Keratinocyte (primary cell): ENCODE results near the gene EHBP1. TPM values are rescaled to one million over a fixed set of nuclear protein-coding genes. Genes with fewer than 3 reads are reported as not detected.

Source experiments
- DNase-seq: peaks from one replicate; pipeline ENCODE4 v3.0.0-alpha.2; 2011; ENCODE audit warnings: low read depth, missing footprints, low spot score
- FAIRE-seq: peaks from 2 replicates; lab custom pipeline; 2011; peaks lifted over from hg19 to GRCh38; lab: Jason Lieb, UNC
- H2AFZ ChIP-seq: 2 replicates; pipeline ENCODE4 v1.6.0; 2012; ENCODE audit warnings: low read length, control low read depth, inconsistent platforms; ENCODE audit not compliant: control insufficient read depth
- H3K27ac ChIP-seq: 2 replicates; pipeline ENCODE4 v1.5.1; 2011; ENCODE audit warnings: low read length; ENCODE audit not compliant: control insufficient read depth, insufficient read depth
- H3K27me3 ChIP-seq: 3 replicates; pipeline ENCODE4 v1.6.0; 2011; ENCODE audit warnings: low read length; ENCODE audit not compliant: control insufficient read depth, insufficient read depth; ENCODE audit errors: extremely low read depth
- H3K36me3 ChIP-seq, 2 experiments: 2 replicates in 1 of 2; 3 replicates in 1 of 2; pipeline ENCODE4 v1.5.1; 2011; ENCODE audit warnings: low read length in 2 of 2, mild to moderate bottlenecking in 1 of 2; ENCODE audit not compliant: control insufficient read depth in 2 of 2, insufficient read depth in 2 of 2; ENCODE audit errors: extremely low read depth in 1 of 2
- H3K4me1 ChIP-seq: 3 replicates; pipeline ENCODE4 v1.5.1; 2011; ENCODE audit warnings: low read length; ENCODE audit not compliant: control insufficient read depth, insufficient read depth; ENCODE audit errors: extremely low read depth
- H3K4me2 ChIP-seq: 3 replicates; pipeline ENCODE4 v1.6.0; 2011; ENCODE audit warnings: low read depth, low read length; ENCODE audit not compliant: control insufficient read depth, insufficient read depth; ENCODE audit errors: extremely low read depth
- H3K4me3 ChIP-seq, 3 experiments: fragments of 200-600 bp in 1 of 3; sonication (generic) in 1 of 3; 2 replicates in 2 of 3; 3 replicates in 1 of 3; pipeline ENCODE4 v1.5.1; 2011 to 2016; ENCODE audit warnings: low read length in 3 of 3, mild to moderate bottlenecking in 3 of 3, control low read depth in 2 of 3, inconsistent platforms in 1 of 3, low read depth in 1 of 3, mixed read lengths in 1 of 3, mixed run types in 1 of 3, moderate library complexity in 1 of 3; ENCODE audit not compliant: control insufficient read depth in 2 of 3, insufficient read depth in 2 of 3; ENCODE audit errors: extremely low read depth in 1 of 3
- H3K79me2 ChIP-seq: 2 replicates; pipeline ENCODE4 v1.6.0; 2012; ENCODE audit warnings: low read length; ENCODE audit not compliant: control insufficient read depth, insufficient read depth
- H3K9ac ChIP-seq: 3 replicates; pipeline ENCODE4 v1.6.0; 2011; ENCODE audit warnings: low read length; ENCODE audit not compliant: control insufficient read depth, insufficient read depth; ENCODE audit errors: extremely low read depth
- H3K9me1 ChIP-seq: 3 replicates; pipeline ENCODE4 v1.6.0; 2011; ENCODE audit warnings: low read length; ENCODE audit not compliant: control insufficient read depth, insufficient read depth; ENCODE audit errors: extremely low read depth
- H3K9me3 ChIP-seq: 2 replicates; pipeline ENCODE4 v1.5.1; 2012; ENCODE audit warnings: low read depth, low read length; ENCODE audit not compliant: control insufficient read depth
- H4K20me1 ChIP-seq: 3 replicates; pipeline ENCODE4 v1.6.0; 2011; ENCODE audit warnings: low read length; ENCODE audit not compliant: control insufficient read depth, insufficient read depth; ENCODE audit errors: extremely low read depth
- CTCF ChIP-seq, 3 experiments: IDR thresholded peaks in 1 of 3; conservative IDR thresholded peaks in 1 of 3; optimal IDR thresholded peaks in 1 of 3; 2 replicates in 2 of 3; 3 replicates in 1 of 3; pipeline versions ENCODE3 to v1.5.1; 2011; ENCODE audit warnings: low read length in 3 of 3, mild to moderate bottlenecking in 3 of 3, moderate library complexity in 2 of 3, control low read depth in 1 of 3, inconsistent platforms in 1 of 3; ENCODE audit not compliant: insufficient read depth in 2 of 3; ENCODE audit errors: extremely low read depth in 1 of 3
- EZH2 ChIP-seq: IDR thresholded peaks from one replicate; pipeline ENCODE4 v1.6.1; 2012; ENCODE audit warnings: inconsistent platforms, mild to moderate bottlenecking, low read length, moderate library complexity
- dilution Hi-C: fragments of 300-500 bp; cut with MboI; formaldehyde crosslinking; loops from one replicate; pipeline ENCODE4 v1.7.0; 2020; ENCODE audit warnings: low sequenced_read_pairs; ENCODE audit not compliant: extremely low pct_ligation_motif_present
- polyA plus RNA-seq, 5 experiments: library from polyadenylated mRNA; depleted of rRNA in 3 of 5; stranded (reverse) in 3 of 5; stranded (forward) in 1 of 5; unstranded in 1 of 5; fragments of >200 nt; gene quantifications; 1 replicate in 1 of 5; 2 replicates in 3 of 5; 3 replicates in 1 of 5; pipeline versions ENCODE4 v1.2.1 to v1.2.3, GENCODE V29; 2011 to 2012; ENCODE audit warnings: missing spikeins in 2 of 5, low read depth in 1 of 5, low replicate concordance in 1 of 5

The EHBP1 gene
- polyA plus RNA-seq, 1 donor (not counting 4 experiments of a cell fraction or from before 2014, with no cell fraction given): 59.0 TPM

GRCh38 chr2:62940697-62941096 lies 235.2 kb downstream of the EHBP1 start:
- dilution Hi-C loops: no loop called here
- Histone ChIP-seq H3K79me2 (no peaks in the 10 kb centered on the region), H3K4me3 (no peak overlapping the region), H4K20me1 (no peaks in the 10 kb centered on the region), H3K9me3 (no peaks in the 10 kb centered on the region), H3K27ac (no peak overlapping the region), H3K9me1 (no peaks in the 10 kb centered on the region), H3K4me1 (peaks cover 7% of the 10 kb centered on the region), H3K9ac (no peak overlapping the region), H2AFZ (no peak overlapping the region), H3K27me3 (no peaks in the 10 kb centered on the region), H3K4me2 (no peak overlapping the region), H3K36me3 (peaks cover 0 to 3% of the 10 kb centered on the region in 2 experiments)
- FAIRE-seq: no peak
- TF ChIP-seq CTCF (optimal IDR thresholded peaks at IDR 0.05 in 1 of 3, IDR thresholded peaks at IDR 0.05 in 1 of 3, conservative IDR thresholded peaks at IDR 0.05 in 1 of 3; ENCODE audit: extremely low read depth in 1 of 3, insufficient read depth in 2 of 3, low read length in 3 of 3): no peak
- no peak for TF ChIP-seq EZH2
- DNase-seq: no peak

- Histone ChIP-seq H3K4me1 (peaks cover 9% of the 10 kb centered on the region), H3K4me3 (no peak overlapping the region), H4K20me1 (no peaks in the 10 kb centered on the region), H3K9me3 (no peaks in the 10 kb centered on the region), H3K27ac (no peak overlapping the region), H3K4me2 (no peak overlapping the region), H3K79me2 (no peaks in the 10 kb centered on the region), H2AFZ (no peak overlapping the region), H3K27me3 (no peaks in the 10 kb centered on the region), H3K36me3 (peaks cover 0 to 3% of the 10 kb centered on the region in 2 experiments), H3K9ac (no peak overlapping the region), H3K9me1 (no peaks in the 10 kb centered on the region)
- TF ChIP-seq EZH2 (no peak), CTCF (optimal IDR thresholded peaks at IDR 0.05 in 1 of 3, IDR thresholded peaks at IDR 0.05 in 1 of 3, conservative IDR thresholded peaks at IDR 0.05 in 1 of 3; ENCODE audit: extremely low read depth in 1 of 3, insufficient read depth in 2 of 3, low read length in 3 of 3) (no peak)
- dilution Hi-C loops: no loop called here
- DNase-seq (no peak), FAIRE-seq (no peak)
These were observed 235.9 kb downstream of the EHBP1 start for GRCh38 chr2:62941413-62941812.
